HL-60 (cell line): Measurements from ENCODE around the gene AFF1.

ENCODE experiments used
- DNase-seq, 2 experiments: peaks; one replicate each; pipeline ENCODE4 v3.0.0-alpha.2; 2010 to 2020; ENCODE audit warnings: low read depth in 1 of 2, low spot score in 1 of 2
- H3K27ac ChIP-seq: fragments of 250-450 bp; sonication (Bioruptor Pico); replicated peaks from 2 replicates; pipeline ENCODE4 v1.5.1; 2020; ENCODE audit warnings: mild to moderate bottlenecking, moderate library complexity
- H3K27me3 ChIP-seq: fragments of 250-450 bp; sonication (Bioruptor Pico); 2 replicates; pipeline ENCODE4 v1.5.1; 2021; ENCODE audit warnings: mild to moderate bottlenecking, moderate library complexity; ENCODE audit not compliant: insufficient read depth, poor library complexity, severe bottlenecking
- H3K4me3 ChIP-seq: replicated peaks from 2 replicates; pipeline ENCODE4 v1.5.1; 2011; ENCODE audit warnings: mild to moderate bottlenecking, control low read depth, low read length; ENCODE audit not compliant: insufficient read depth
- CTCF ChIP-seq: IDR thresholded peaks from one replicate; pipeline ENCODE4 v1.5.1; 2011; ENCODE audit warnings: low read length, control low read depth, inconsistent platforms; ENCODE audit not compliant: insufficient read depth
- GABPA ChIP-seq: IDR thresholded peaks from 2 replicates; pipeline ENCODE4 v1.6.1; 2012; ENCODE audit warnings: low read depth
- POLR2AphosphoS5 ChIP-seq: IDR thresholded peaks from 2 replicates; pipeline ENCODE4 v1.6.1; 2012; ENCODE audit warnings: low read depth
- REST ChIP-seq: IDR thresholded peaks from 2 replicates; pipeline ENCODE4 v1.6.1; 2012; ENCODE audit warnings: low read depth; ENCODE audit not compliant: insufficient replicate concordance
- SPI1 ChIP-seq: IDR thresholded peaks from 2 replicates; pipeline ENCODE4 v1.6.1; 2012; ENCODE audit warnings: low read depth, mild to moderate bottlenecking, borderline replicate concordance

Gene AFF1

GRCh38 chr4:87185146-87185870 is 250.5 kb downstream of the AFF1 start:
- no peak for DNase-seq
- Histone ChIP-seq H3K27me3 (no peaks in the 10 kb centered on the region), H3K4me3 (no peak overlapping the region), H3K27ac (no peak overlapping the region)
- TF ChIP-seq POLR2AphosphoS5 = no peak
- TF ChIP-seq REST = no peak
- no peak for TF ChIP-seq CTCF
- no peak for TF ChIP-seq GABPA
- no peak for TF ChIP-seq SPI1

GRCh38 chr4:87188048-87188447 is 253.2 kb downstream of the AFF1 start:
- H3K4me3 ChIP-seq = no peak overlapping the region

More at GRCh38 chr4:87188048-87188447, 253.2 kb downstream of the AFF1 start:
- no peak overlapping the region for H3K27ac ChIP-seq
- DNase-seq = no peak
- TF ChIP-seq POLR2AphosphoS5 (no peak), CTCF (no peak), SPI1 (no peak), GABPA (no peak), REST (no peak)
- no peaks in the 10 kb centered on the region for H3K27me3 ChIP-seq
